GM12891 (cell line): ENCODE measurements around the gene ENOX1.

Source experiments
- DNase-seq: peaks from one replicate; pipeline ENCODE4 v3.0.0; 2011; ENCODE audit warnings: low spot score; ENCODE audit not compliant: insufficient read length
- FAIRE-seq: peaks from 2 replicates; lab custom pipeline; 2011; peaks lifted over from hg19 to GRCh38; lab: Jason Lieb, UNC
- PAX5 ChIP-seq: IDR thresholded peaks from 2 replicates; pipeline ENCODE4 v1.6.1; 2011; ENCODE audit warnings: low read length, moderate library complexity, mild to moderate bottlenecking; ENCODE audit not compliant: insufficient read depth, severe bottlenecking
- POLR2A ChIP-seq: IDR thresholded peaks from 2 replicates; pipeline ENCODE4 v1.6.1; 2011; ENCODE audit warnings: low read depth, low read length, control low read depth
- POLR2AphosphoS5 ChIP-seq: IDR thresholded peaks from 2 replicates; pipeline ENCODE4 v1.6.1; 2011; ENCODE audit warnings: low read depth, low read length, control low read depth
- POU2F2 ChIP-seq: IDR thresholded peaks from 2 replicates; pipeline ENCODE4 v1.6.1; 2011; ENCODE audit warnings: low read depth, mild to moderate bottlenecking, control low read depth, low read length, moderate library complexity
- SPI1 ChIP-seq: IDR thresholded peaks from 2 replicates; pipeline ENCODE4 v1.6.1; 2011; ENCODE audit warnings: low read depth, low read length, control low read depth
- TAF1 ChIP-seq: IDR thresholded peaks from 2 replicates; pipeline ENCODE4 v1.6.1; 2011; ENCODE audit warnings: low read depth, low read length, control low read depth

Gene ENOX1

DNA sequence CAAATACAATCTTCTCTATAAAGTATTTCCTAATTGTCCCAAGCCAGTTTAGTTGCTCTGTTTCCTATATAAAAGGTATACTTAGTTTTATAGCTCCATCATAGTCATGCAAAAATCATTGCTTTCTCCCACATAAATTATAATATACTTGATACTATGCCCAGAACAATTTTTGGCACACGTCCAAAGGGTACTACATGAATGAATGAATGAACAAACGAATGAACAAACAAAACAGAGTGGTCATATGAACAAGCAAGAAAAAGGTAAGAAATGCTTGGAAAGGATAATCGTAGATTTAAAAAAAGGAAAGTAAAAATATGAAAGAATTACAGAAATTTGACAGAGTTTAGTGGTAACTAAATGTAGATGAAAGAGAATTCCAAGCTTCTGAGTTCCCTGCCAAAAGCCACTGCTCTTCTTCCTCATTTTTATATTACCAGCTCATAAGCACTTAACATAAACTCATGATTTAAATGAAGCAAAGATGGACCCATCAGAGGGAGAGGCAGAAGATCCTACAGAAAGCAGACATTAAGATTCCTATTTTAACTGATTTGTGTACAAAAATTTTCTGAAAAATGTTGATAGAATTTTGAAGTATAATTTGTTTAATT, 123.2 kb downstream of the ENOX1 start:
- DNase-seq (no peak), FAIRE-seq (no peak)
- no peak for TF ChIP-seq SPI1
- no peak for TF ChIP-seq PAX5
- TF ChIP-seq POLR2A = no peak
- TF ChIP-seq POU2F2 = no peak
- no peak for TF ChIP-seq TAF1
- no peak for TF ChIP-seq POLR2AphosphoS5

GRCh38 chr13:43662976-43663375, 123.8 kb downstream of the ENOX1 start:
- TF ChIP-seq TAF1 = no peak
- no peak for TF ChIP-seq SPI1
- TF ChIP-seq POU2F2 = no peak
- DNase-seq (no peak), FAIRE-seq (no peak)

GRCh38 chr13:43661161-43661830, 125.5 kb downstream of the ENOX1 start:
- DNase-seq (no peak), FAIRE-seq (no peak)
- TF ChIP-seq POLR2AphosphoS5 (no peak), SPI1 (no peak), POLR2A (no peak), TAF1 (no peak), PAX5 (no peak), POU2F2 (no peak)

GRCh38 chr13:43657485-43657884, 129.3 kb downstream of the ENOX1 start:
- no peak for FAIRE-seq
- DNase-seq = no peak
- TF ChIP-seq POLR2A = no peak
- TF ChIP-seq SPI1 = no peak
- no peak for TF ChIP-seq POLR2AphosphoS5
- no peak for TF ChIP-seq PAX5
- TF ChIP-seq TAF1 = no peak
- TF ChIP-seq POU2F2 = no peak

GRCh38 chr13:43653980-43654379, 132.8 kb downstream of the ENOX1 start:
- TF ChIP-seq POLR2A (no peak), TAF1 (no peak), SPI1 (no peak), PAX5 (no peak)
- DNase-seq (no peak), FAIRE-seq (no peak)

- DNase-seq (no peak), FAIRE-seq (no peak)
- TF ChIP-seq POLR2A (no peak), POU2F2 (no peak), TAF1 (no peak), SPI1 (no peak), PAX5 (no peak), POLR2AphosphoS5 (no peak)
Measured at GRCh38 chr13:43653395-43653794, 133.4 kb downstream of the ENOX1 start.

- FAIRE-seq (no peak), DNase-seq (no peak)
- TF ChIP-seq POLR2A = no peak
- TF ChIP-seq TAF1 = no peak
- TF ChIP-seq POLR2AphosphoS5 = no peak
Measured at GRCh38 chr13:43652760-43653159, 134.0 kb downstream of the ENOX1 start.

GRCh38 chr13:43650882-43651281, 135.9 kb downstream of the ENOX1 start:
- FAIRE-seq = no peak
- no peak for TF ChIP-seq POLR2AphosphoS5
- no peak for TF ChIP-seq TAF1
- TF ChIP-seq POLR2A = no peak
- TF ChIP-seq POU2F2 = no peak
- TF ChIP-seq SPI1 = no peak
- no peak for TF ChIP-seq PAX5
- no peak for DNase-seq

DNA sequence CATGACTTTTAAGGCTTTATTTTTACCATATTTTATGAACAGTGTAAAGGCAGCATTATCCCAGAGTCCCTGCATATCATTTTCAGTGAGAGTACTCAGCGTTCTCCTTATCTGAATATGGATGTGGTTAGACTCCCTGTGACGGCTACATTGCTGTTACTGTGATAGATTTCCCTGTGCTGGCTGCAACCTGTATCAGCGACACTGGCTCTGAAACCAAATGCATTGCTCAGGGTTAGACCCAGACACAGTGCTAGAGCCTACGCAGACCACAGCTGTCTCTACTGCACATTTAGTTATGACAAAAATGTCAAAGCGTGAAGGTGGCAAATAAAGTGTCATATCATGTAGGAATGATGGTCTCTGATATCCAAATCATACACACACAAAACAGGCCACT, 138.0 kb downstream of the ENOX1 start:
- no peak for DNase-seq
- FAIRE-seq = no peak
- TF ChIP-seq PAX5 = no peak
- TF ChIP-seq SPI1 = no peak
- no peak for TF ChIP-seq POLR2AphosphoS5
- no peak for TF ChIP-seq POU2F2

DNA sequence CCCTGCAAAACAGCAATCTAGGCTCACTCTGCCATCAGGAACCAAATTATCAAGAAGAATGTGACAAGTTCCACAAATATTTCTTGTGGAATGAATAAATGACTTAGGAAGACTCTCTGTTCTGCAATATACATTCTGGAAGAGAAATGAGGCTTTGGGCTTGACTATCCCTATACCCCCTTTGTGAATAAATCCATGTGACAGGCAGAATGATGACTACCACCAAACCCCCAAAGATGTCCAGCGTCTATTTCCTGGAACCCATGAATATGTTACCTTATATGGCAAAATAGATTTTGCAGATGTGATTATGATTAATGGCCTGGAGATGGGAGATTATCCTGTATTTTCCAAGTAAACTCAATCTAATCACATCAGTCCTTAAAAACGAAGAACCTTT, 139.3 kb downstream of the ENOX1 start:
- DNase-seq = no peak
- no peak for FAIRE-seq
- TF ChIP-seq SPI1 (no peak), POLR2A (no peak), TAF1 (no peak), PAX5 (no peak), POLR2AphosphoS5 (no peak), POU2F2 (no peak)

DNA sequence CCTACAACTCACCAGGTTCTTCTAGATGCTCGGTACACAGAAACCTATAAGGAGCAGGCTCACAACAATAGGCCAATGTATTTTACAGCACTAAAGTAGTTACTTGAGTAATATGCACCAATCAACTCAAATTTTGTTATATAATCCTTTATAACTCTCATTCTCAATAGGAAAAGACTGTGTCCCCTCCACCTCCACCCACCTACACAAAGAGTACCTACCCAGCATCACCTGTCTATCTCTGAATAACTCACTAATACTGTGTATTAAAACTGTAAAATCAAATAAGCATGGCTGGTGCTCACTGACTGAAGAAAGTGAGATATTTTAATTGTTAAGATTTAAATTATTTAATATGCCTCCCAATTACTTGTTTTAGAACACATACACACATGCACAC, 146.3 kb downstream of the ENOX1 start:
- FAIRE-seq = no peak
- no peak for DNase-seq
- TF ChIP-seq POU2F2 (no peak), PAX5 (no peak), SPI1 (no peak), POLR2AphosphoS5 (no peak), POLR2A (no peak), TAF1 (no peak)
